Activated CD8-positive, alpha-beta T cell treated with anti-CD3 and anti-CD28 coated beads for 36 hours (primary cell): ENCODE results near the gene IL1RAPL2. TPM values are rescaled to one million over a fixed set of nuclear protein-coding genes. Genes with fewer than 3 reads are reported as not detected.

ENCODE experiments used
- ATAC-seq: fragments of 200-7000 bp; cut with Tn5 transposase; one replicate; pipeline ENCODE4 v1.10.0; 2021; ENCODE audit warnings: mild to moderate bottlenecking, moderate library complexity
- CTCF ChIA-PET: fragments of 350-600 bp; sonication (Branson Sonifier 250); formaldehyde crosslinking; loops from one replicate; lab custom pipeline; 2021; ENCODE audit warnings: antibody characterized with exemption; lab: Charles Lee
- POLR2A ChIA-PET: fragments of 350-600 bp; sonication (Branson Sonifier 250); formaldehyde crosslinking; loops from one replicate; lab custom pipeline; 2021; ENCODE audit warnings: antibody characterized with exemption; lab: Charles Lee
- DNase-seq: peaks from one replicate; pipeline ENCODE4 v3.0.0-alpha.2; 2020
- H3K27ac Mint-ChIP-seq: one replicate; pipeline ENCODE4 v1.8.0; 2021; ENCODE audit warnings: mild to moderate bottlenecking, mixed read lengths
- H3K27me3 Mint-ChIP-seq: one replicate; pipeline ENCODE4 v1.8.0; 2021; ENCODE audit warnings: mixed read lengths
- H3K36me3 Mint-ChIP-seq: one replicate; pipeline ENCODE4 v1.8.0; 2021; ENCODE audit warnings: low read depth, mixed read lengths
- H3K4me1 Mint-ChIP-seq: one replicate; pipeline ENCODE4 v1.8.0; 2021; ENCODE audit warnings: low read depth, mixed read lengths
- H3K4me3 Mint-ChIP-seq: one replicate; pipeline ENCODE4 v1.8.0; 2021; ENCODE audit warnings: mild to moderate bottlenecking, moderate library complexity, mixed read lengths
- H3K9me3 Mint-ChIP-seq: one replicate; pipeline ENCODE4 v1.8.0; 2021; ENCODE audit warnings: mixed read lengths
- CTCF ChIP-seq: fragments of 200-600 bp; IDR thresholded peaks from one replicate; pipeline ENCODE4 v1.8.0; 2022; ENCODE audit warnings: antibody characterized with exemption, mild to moderate bottlenecking
- intact Hi-C: fragments of 100-400 bp; cut with micrococcal nuclease; formaldehyde crosslinking; loops from one replicate; pipeline ENCODE4 v1.10.0; 2022
- total RNA-seq, 2 experiments: library from RNA; stranded (reverse); gene quantifications; one replicate each; pipeline ENCODE4 v1.2.3, GENCODE V29; 2021

The IL1RAPL2 gene
- total RNA-seq, 2 experiments from 2014 or later = not detected

DNA sequence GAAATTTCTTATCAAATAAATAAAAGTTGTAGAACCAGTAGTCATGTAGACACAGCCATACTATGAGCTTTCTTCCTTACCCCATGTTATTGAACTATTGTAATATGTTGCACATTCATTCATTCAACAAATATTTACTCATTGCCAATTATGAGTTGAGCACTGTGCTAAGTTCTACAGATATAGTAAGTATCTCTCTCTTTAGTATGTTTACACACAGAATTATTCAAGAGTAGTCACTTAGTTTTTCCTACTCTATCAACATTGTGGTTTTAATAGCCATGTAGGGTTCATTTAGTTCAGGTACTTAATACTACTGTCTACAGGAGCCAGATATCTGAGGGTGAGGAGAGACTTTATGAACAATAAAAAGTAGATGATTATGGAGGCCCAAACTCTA, 568.3 kb downstream of the IL1RAPL2 start:
- Mint-ChIP-seq H3K4me1 (no peaks in the 10 kb centered on the region), H3K9me3 (no peaks in the 10 kb centered on the region)
- CTCF ChIA-PET = no interaction called here

DNA sequence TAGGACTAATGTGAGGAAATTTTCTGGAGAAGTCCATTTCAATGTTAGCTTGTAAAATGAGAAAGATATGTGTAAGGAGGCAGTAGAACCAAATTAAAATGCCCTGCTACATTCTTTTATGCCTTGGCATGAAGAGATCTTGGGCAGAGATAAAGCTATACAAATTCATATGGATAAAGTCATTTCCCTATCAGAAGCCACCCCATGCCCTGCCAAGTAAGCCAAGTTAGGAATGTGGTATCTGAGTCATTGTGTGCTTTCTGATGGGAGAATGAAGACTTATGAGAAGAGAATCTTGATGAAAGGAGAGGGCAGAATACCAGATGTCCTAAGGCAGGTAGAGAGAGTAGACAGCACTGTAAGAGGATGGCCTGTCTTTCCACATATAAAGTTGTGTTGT, 570.8 kb downstream of the IL1RAPL2 start:
- no peak for ATAC-seq

More for the DNA sequence above, 568.3 kb downstream of the IL1RAPL2 start:
- POLR2A ChIA-PET = no interaction called here
- DNase-seq = no peak
- no peaks in the 10 kb centered on the region for H3K36me3 Mint-ChIP-seq
- no peak for TF ChIP-seq CTCF
- no peak overlapping the region for H3K4me3 Mint-ChIP-seq
- H3K27ac Mint-ChIP-seq = no peak overlapping the region
- ATAC-seq = no peak
- intact Hi-C loops = no loop called here
- H3K27me3 Mint-ChIP-seq = no peaks in the 10 kb centered on the region

GRCh38 chrX:105150036-105150435, 584.0 kb downstream of the IL1RAPL2 start:
- POLR2A ChIA-PET = no interaction called here
- no peak overlapping the region for H3K27ac Mint-ChIP-seq
- CTCF ChIA-PET = no interaction called here
- H3K27me3 Mint-ChIP-seq = no peaks in the 10 kb centered on the region
- intact Hi-C loops = no loop called here
- no peaks in the 10 kb centered on the region for H3K4me1 Mint-ChIP-seq
- no peak overlapping the region for H3K4me3 Mint-ChIP-seq
- DNase-seq (no peak), ATAC-seq (no peak)
- H3K9me3 Mint-ChIP-seq = peaks cover 2% of the 10 kb centered on the region
- TF ChIP-seq CTCF = no peak
- no peaks in the 10 kb centered on the region for H3K36me3 Mint-ChIP-seq

More for the DNA sequence above, 570.8 kb downstream of the IL1RAPL2 start:
- no peak for DNase-seq
- no peak overlapping the region for H3K27ac Mint-ChIP-seq
- ChIA-PET CTCF (no interaction called here), POLR2A (no interaction called here)
- H3K36me3 Mint-ChIP-seq = no peaks in the 10 kb centered on the region
- no peaks in the 10 kb centered on the region for H3K4me1 Mint-ChIP-seq
- no peaks in the 10 kb centered on the region for H3K27me3 Mint-ChIP-seq
- intact Hi-C loops = no loop called here
- no peaks in the 10 kb centered on the region for H3K9me3 Mint-ChIP-seq
- TF ChIP-seq CTCF = no peak
- no peak overlapping the region for H3K4me3 Mint-ChIP-seq

DNA sequence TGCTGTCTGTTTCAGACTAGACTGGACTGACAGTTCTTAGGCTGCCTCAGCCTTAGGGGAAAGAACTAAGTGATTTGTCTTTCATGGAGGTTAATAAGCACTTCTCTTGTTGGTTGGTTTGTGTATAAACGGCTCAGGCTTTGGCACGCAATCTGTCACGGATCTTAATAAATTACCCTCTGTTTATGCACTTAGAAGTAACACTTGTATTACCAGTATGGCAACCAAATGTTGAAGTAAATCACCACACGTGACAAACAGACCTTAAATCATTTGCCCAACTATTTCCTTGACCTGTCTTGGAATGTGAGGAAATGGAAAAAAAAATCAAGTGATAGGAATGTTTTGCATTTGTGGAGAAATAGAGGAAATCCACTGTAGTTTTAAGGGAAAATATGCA, 584.6 kb downstream of the IL1RAPL2 start:
- no peak for TF ChIP-seq CTCF
- intact Hi-C loops = no loop called here
- H3K36me3 Mint-ChIP-seq = no peaks in the 10 kb centered on the region
- ATAC-seq (no peak), DNase-seq (no peak)
- H3K4me1 Mint-ChIP-seq = no peaks in the 10 kb centered on the region
- H3K27me3 Mint-ChIP-seq = no peaks in the 10 kb centered on the region
- H3K27ac Mint-ChIP-seq = no peak overlapping the region
- POLR2A ChIA-PET = no interaction called here
- CTCF ChIA-PET = no interaction called here
- H3K9me3 Mint-ChIP-seq = peaks cover 2% of the 10 kb centered on the region
- H3K4me3 Mint-ChIP-seq = no peak overlapping the region

- CTCF ChIA-PET = no interaction called here
- H3K9me3 Mint-ChIP-seq = no peaks in the 10 kb centered on the region
These were observed 601.2 kb downstream of the IL1RAPL2 start for GRCh38 chrX:105167233-105167632.

More at GRCh38 chrX:105167233-105167632, 601.2 kb downstream of the IL1RAPL2 start:
- ATAC-seq = no peak
- no peak overlapping the region for H3K27ac Mint-ChIP-seq
- no peaks in the 10 kb centered on the region for H3K36me3 Mint-ChIP-seq
- POLR2A ChIA-PET = no interaction called here
- intact Hi-C loops = no loop called here
- DNase-seq = no peak
- no peaks in the 10 kb centered on the region for H3K4me1 Mint-ChIP-seq
- no peak overlapping the region for H3K4me3 Mint-ChIP-seq
- no peak for TF ChIP-seq CTCF
- no peaks in the 10 kb centered on the region for H3K27me3 Mint-ChIP-seq
